Measurements from ENCODE around the gene OOSP1.
"Not testable (repeated sequence)": the region's sequence is repeated elsewhere in the genome, so short reads cannot be mapped to it uniquely, and the experiment has no call there.

OOSP1 gene

DNA sequence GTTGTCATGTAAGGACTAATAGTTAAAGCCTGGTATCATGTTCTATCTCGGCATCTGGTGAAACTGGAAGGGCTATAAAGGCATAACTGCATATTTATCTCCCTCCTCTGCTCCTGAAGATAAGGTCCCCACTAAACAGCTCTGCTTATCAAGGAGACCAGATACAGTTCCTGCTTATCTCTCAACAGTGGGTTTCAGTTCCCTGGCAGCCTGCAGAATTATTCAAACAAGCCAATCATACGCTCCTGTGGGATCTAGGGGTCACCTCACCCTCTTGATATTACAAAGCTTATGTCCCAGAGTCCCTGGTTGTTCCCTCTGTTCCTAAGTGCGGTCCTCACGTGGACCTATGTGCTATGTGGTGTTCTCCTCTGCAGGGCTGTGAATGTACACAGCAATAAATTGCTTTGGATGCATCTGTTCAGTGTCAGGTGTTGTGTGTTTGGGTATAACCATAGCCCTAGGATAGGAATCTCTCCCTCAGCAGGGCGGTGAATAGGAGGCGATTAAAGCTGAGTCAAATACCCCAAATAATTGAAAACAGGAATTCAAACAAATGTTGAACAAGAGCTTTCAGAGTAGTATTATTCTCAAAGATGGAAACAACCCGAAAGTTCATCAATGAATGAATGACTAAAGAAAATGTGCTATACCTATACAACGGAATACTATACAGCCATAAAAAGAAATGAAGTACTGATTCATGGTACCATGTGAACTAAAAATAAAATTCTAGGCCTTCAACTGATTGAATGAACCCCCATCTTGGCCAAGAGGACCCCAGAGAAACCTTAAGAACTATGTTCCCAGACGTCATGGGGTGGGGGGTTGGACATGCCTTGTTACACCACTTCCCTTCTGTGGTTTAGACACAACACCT, 22.5 kb downstream of the OOSP1 start:
- no peak for DNase-seq (ENCODE audit: low read depth in 2 of 2, low spot score in 1 of 2)

DNA sequence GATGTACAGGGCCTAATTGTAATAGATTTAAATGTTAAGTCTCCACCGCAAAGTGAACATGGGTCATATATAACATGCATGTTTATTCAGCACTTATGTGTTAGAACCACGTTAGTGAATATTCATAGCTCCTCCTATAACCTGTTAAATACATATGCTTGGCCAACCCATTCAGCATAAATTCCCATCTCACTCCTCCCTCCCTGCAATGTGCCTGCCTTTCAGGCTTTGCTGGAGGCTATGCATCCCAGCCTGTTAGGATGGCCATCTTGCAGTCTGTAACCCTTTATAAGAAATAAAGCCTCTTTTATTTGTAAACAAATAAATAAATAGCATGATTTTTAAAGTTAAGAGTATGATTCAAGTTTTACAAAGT, 23.9 kb downstream of the OOSP1 start:
- no peak for DNase-seq (ENCODE audit: low read depth in 2 of 2, low spot score in 1 of 2)

DNA sequence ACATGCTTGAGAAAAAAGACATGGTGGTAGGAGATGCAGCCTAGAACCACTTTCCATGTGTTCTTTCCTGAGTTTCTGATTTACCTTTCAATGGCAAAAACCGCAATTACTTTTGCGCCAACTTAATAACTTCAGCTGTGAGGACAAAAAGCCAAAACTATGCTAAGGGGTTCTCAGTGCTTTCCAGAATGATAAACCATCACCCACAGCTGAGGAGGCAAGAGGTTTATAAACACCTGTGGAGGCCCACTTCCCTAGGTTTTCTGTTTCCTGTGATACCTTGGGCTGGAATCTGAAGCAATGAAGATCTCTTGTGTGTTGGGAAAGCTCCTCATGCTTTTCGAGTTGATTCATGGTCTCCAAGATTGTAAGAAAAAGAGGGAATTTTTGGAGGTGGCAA, 25.5 kb downstream of the OOSP1 start, which contains the start of gene OOSP4A:
Gene OOSP4A (plus strand): TSS at position 301 of the 400 bp plus-strand sequence. CDS start 0 bp downstream, at position 301.
- DNase-seq (ENCODE audit: low read depth in 2 of 2, low spot score in 1 of 2) = no peak

DNA sequence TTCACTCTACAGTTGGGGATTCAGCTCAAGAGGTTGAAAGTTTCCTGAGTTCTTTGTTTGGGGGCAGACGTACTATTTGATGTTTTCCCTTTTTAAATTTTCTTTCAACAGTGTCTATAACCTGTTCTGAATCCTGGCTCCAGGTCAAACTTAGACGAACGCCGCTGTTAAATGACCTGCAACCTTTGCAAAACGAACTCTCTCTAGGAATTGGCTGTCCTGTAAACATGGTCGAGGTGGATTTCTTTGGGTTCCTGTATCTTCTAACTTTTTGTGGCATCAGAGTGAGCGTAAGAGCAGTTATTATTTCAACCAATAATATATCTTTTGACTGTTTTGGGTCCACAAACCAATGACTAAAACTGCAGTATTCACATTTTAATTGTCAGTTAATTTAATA, 27.2 kb downstream of the OOSP1 start:
- no peak for DNase-seq (ENCODE audit: low read depth in 2 of 2, low spot score in 1 of 2)

DNA sequence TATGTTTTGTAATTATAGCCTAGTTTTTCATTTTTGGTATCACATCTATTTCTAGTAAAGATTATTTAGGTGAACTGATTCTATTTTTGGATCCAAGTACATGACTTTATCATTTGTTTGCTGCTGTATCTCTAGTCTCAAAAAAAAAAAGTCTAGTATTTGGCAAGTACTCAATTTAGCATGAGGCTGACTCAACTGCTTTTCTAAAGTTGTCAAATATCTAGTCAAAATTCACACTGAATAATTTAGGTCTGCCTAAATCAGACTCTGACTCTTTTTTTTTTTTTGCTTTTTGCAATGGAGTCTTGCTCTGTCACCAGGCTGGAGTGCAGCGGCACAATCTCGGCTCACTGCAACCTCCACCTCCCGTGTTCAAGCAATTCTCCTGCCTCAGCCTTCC, 28.0 kb downstream of the OOSP1 start:
- DNase-seq (ENCODE audit: low read depth in 2 of 2, low spot score in 1 of 2) = no peak

DNA sequence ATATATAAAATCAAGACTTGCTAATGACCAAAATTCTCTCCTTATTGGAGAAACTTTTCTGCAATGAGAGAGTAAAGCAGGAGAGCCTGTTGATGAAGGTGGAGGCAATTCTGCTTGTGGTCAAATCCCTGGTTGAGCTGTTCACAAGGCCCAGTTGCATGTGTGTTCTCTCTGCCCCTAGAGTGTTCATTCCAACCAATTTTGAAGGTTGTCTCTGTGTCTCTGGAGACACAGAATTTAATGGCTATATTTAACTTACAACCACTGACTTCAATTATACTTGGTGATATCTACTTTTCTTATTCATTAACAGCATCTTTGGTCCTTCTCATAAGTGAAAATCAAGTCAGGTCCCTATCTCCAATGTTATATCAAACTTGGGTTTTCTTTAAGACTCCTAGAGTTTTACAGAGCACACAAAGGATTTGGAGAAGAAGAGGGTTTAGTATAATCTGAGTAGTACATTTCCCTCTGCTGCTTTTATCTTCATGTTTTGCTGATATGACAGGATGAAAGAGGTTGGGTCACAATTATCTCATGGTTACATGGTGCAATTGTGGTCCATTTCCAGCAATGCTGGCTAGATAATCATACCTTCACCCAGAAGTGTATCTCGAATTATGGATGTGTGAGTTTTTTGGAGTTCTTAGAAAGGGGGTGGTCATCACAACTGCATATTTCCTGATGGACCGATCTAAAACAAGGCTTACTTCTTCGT, 29.6 kb downstream of the OOSP1 start:
- no peak for DNase-seq (ENCODE audit: low read depth in 2 of 2, low spot score in 1 of 2)

DNA sequence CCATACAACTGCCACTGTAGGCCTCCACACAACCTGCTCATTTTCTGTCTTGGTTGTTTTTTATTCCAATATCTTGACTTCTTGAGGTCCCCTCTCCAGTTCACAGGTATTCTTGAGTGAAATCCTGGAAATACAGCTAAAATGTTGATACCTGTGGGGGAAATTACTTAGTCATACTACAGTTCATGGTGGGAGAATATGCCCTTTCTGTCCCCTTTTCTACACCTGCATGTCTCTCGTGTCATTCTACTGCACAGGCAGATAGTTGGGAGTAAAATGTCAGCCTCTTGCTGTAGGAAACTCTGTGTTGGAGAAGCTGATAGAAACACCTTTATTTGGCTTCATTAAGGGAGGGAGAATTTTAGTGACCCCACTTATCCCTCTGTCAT, 30.2 kb downstream of the OOSP1 start:
- DNase-seq (ENCODE audit: low read depth in 2 of 2, low spot score in 1 of 2) = no peak

DNA sequence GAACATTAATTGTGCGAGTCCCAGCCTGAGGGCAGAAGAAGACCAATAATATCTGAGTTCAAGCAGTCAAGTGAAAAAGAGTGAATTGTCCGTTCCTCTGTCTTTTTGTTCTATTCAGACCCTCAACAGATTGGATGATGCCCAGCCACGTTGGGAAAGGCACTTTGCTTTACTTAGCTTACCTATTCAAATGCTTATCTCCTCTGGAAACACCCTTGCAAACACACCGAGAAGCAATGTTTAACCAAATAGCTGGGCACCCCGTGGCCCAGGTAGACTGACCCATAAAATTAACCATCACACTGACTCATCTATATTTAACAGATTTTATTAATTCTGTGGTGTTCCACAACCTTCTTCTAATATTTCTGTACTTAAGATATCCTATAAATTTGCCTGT, 34.9 kb downstream of the OOSP1 start:
- DNase-seq (ENCODE audit: low read depth in 2 of 2, low spot score in 1 of 2) = no peak

DNA sequence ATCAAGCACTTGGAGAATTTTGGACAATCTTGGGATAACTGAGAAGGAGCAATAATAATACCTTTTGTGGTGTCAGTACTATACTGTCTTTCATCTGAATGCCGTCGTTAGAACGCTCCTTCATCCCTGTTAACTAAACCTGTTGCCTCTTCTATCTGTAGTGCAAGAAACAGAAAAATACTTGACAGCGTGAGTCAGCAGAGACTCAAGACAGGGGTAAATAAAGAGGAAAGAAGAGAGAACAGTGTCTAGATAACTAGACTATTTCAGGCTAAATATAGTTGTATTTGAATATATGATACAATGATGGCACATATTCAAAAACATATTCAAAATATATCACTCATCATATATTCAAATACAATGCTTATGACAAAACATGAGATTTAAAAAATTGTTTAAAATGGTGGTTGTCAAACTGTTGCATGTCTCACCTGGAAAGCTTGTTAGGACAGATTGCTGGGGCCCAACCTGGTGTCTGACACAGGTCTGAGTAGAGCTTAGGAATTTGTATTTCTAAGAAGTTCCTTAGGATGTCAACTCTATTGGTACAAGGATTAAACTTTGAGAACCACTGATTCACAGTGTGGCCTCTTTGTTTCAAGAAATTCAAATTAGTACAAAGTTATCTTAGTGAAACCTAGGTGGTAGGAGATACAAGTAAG, 43.0 kb downstream of the OOSP1 start:
- DNase-seq (ENCODE audit: low read depth in 2 of 2, low spot score in 1 of 2) = no peak

DNA sequence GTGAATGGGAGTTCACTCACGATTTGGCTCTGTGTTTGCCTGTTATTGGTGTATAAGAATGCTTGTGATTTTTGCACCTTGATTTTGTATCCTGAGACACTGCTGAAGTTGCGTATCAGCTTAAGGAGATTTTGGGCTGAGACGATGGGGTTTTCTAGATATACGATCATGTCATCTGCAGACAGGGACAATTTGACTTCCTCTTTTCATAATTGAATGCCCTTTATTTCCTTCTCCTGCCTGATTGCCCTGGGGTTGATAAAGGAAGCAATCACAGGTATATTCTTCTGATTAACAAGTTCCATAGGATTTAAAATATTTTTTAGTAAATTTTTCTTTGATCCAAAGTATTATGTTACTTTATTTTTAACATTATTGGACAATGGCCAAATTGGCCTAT, 43.8 kb downstream of the OOSP1 start:
- not testable (repeated sequence) for DNase-seq (ENCODE audit: low read depth in 2 of 2, low spot score in 1 of 2)

DNA sequence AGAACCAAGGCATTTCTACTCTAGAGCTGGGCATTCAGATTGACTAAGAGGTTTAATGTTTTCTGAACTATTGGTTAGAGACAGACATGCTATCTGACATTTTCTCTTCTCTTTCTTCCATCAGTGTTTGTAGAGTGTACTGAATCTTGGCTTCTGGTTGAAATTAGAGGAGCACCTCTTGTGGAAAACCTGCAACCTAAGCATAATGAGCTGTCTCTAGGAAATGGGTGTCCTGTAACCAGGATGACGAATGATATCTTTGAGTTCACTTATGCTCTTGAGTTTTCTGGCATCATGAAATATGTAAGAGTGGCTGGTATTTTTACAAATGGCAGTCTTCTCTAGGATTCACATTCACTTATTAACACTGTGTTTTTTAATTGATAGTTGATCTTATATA, 45.0 kb downstream of the OOSP1 start:
- no peak for DNase-seq (ENCODE audit: low read depth in 2 of 2, low spot score in 1 of 2)

DNA sequence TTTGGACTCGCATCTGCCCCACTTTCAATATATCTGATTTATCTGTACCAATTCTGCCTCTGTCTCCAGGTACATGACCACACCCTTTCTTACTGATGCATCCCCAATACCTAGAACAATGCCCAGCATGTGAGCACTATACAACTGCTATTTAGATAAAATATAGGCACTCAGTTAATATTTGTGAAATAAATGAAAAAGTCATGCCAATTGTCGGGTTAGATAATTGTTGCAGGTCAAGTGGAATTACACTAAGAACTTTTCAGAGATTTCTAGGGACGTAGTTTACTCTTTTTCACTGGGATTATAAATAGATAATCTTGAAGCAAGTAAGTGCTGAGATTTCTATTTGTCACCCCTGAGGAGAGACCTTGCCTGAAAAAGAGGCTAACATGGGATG, 46.1 kb downstream of the OOSP1 start:
- DNase-seq (ENCODE audit: low read depth in 2 of 2, low spot score in 1 of 2) = no peak

DNA sequence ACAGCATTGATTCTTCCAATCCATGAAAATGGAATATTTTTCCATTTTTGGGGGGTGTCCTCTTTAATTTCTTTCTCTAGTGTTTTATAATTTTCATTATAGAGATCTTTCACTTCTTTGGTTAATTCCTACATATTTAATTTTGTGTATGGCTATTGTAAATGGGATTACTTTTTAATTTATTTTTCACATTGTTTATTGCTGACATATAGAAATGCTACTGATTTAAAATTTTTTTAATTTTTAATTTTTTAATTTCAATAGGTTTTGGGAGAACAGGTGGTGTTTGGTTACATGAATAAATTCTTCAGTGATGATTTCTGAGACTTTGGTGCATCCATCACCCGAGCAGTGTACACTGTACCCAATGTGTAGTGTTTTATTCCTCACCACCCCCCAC, 52.2 kb downstream of the OOSP1 start:
- no peak for DNase-seq (ENCODE audit: low read depth in 2 of 2, low spot score in 1 of 2)

DNA sequence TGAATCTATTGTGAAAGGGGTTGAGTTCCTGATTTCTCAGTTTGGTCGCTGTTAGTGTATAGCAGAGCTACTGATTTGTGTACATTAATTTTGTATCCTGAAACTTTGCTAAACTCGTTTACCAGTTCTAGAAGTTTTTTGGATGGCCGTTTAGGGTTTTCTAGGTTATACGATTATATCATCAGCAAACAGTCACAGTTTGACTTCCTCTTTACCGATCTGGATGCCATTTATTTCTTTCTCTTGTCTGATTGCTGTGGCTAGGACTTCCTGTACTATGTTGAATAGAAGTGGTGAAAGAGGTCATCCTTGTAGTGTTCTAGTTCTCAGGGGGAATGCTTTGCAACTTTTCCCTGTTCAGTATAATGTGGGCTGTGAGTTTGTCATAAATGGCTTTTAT, 54.2 kb downstream of the OOSP1 start:
- DNase-seq (ENCODE audit: low read depth in 2 of 2, low spot score in 1 of 2) = no peak

DNA sequence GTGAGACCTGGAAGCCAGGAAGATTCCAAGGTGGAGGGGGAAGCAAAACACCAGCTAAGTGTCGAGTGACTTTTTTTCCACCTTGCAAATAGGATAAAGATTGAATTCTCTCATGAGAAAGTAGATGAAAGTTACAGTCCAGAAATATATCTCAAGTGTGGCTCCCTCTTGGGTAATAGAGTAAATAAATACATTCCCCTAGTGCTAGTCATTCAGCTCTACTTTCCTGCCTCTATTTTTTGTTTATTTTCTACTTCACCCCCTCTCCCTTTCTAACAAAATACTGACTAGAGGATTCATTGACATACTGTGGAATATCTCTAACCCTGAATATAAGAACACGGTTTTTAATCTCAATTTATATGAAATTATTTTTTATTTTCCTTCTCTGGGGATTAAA, 59.6 kb downstream of the OOSP1 start:
- DNase-seq (ENCODE audit: low read depth in 2 of 2, low spot score in 1 of 2) = no peak

DNA sequence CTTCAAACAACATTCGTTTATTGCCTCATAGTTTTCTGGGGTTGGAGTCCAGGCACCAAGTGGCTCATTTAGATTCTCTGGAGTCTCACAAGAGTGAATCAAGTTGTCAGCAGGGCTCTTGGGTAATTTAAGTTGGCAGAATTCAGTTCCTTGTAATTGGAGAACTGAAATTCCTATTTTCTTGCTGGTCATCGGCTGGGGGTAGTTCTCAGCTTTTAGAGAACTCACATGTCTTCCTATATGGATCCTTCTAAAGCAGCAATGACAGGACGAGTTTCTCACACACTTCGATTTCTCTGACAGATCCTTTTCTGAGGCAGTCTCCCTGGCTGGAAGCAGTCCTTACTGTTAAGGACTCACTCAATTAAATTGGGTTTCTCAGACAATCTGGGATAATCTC, 61.5 kb downstream of the OOSP1 start:
- DNase-seq (ENCODE audit: low read depth in 2 of 2, low spot score in 1 of 2) = no peak

DNA sequence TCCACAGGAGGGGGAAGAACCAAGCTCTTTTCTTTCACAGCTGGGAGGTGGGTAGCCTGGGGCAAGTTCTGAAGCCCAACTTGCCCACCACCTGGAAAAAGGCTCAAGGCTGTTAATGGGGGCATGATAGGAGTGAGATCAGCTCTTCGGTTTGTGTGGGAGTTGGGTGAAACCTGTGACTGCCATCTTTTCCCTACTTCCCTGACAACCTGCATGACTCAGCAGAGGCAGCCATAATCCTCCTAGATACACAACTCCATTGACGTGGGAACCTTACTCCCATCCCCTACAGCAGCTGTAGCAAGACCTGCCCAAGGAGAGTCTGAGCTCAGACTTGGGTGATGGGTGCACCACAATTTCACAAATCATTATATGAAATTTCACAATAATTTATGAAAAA, 65.5 kb downstream of the OOSP1 start:
- no peak for DNase-seq (ENCODE audit: low read depth in 2 of 2, low spot score in 1 of 2)

DNA sequence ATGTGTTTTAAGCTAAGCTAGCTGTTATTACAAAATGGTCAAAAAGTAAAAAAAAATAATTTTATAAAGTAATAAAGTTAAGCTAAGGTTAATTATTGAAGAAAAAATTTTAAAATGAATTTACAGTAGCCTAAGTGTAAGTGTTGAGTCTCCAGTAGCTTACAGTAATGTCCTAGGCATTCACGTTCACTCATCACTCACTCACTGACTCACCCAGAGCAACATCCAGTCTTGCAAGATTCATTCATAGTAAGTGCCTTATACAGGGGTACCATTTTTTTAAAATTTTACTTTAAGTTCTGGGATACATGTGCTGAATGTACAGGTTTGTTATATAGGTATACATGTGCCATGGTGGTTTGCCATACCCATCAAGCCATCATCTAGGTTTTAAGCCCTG, 67.1 kb downstream of the OOSP1 start:
- DNase-seq (ENCODE audit: low read depth in 2 of 2, low spot score in 1 of 2) = no peak

All from stimulated activated CD8-positive, alpha-beta memory T cell treated with anti-CD3 and anti-CD28 coated beads, Interleukin-4, amount 100 ng/mL, for 1 hour (primary cell).